Ishikawa (cell line): ENCODE measurements around the gene PTPN5.

Experiments
- CEBPB ChIP-seq: IDR thresholded peaks from 2 replicates; pipeline ENCODE4 v1.6.1; 2012
- CREB1 ChIP-seq: IDR thresholded peaks from 2 replicates; pipeline ENCODE4 v1.6.1; 2012; ENCODE audit warnings: low read depth
- EGR1 ChIP-seq: IDR thresholded peaks from 2 replicates; pipeline ENCODE4 v1.6.1; 2012
- EP300 ChIP-seq: IDR thresholded peaks from 2 replicates; pipeline ENCODE4 v1.6.1; 2012; ENCODE audit warnings: borderline replicate concordance
- FOXM1 ChIP-seq: IDR thresholded peaks from 2 replicates; pipeline ENCODE4 v1.6.1; 2012; ENCODE audit warnings: low read depth, borderline replicate concordance
- MAX ChIP-seq: IDR thresholded peaks from 2 replicates; pipeline ENCODE4 v1.6.1; 2012
- NFIC ChIP-seq: IDR thresholded peaks from 2 replicates; pipeline ENCODE4 v1.6.1; 2012
- RAD21 ChIP-seq: IDR thresholded peaks from 2 replicates; pipeline ENCODE4 v1.6.1; 2012; ENCODE audit warnings: low read depth
- REST ChIP-seq: IDR thresholded peaks from 2 replicates; pipeline ENCODE4 v1.6.1; 2012; ENCODE audit warnings: low read depth, mild to moderate bottlenecking
- TAF1 ChIP-seq: IDR thresholded peaks from 2 replicates; pipeline ENCODE4 v1.6.1; 2012; ENCODE audit warnings: low read depth, mild to moderate bottlenecking
- TCF12 ChIP-seq: IDR thresholded peaks from 2 replicates; pipeline ENCODE4 v1.6.1; 2012; ENCODE audit warnings: low read depth
- TEAD4 ChIP-seq: IDR thresholded peaks from 2 replicates; pipeline ENCODE4 v1.6.1; 2012
- USF1 ChIP-seq: IDR thresholded peaks from 2 replicates; pipeline ENCODE4 v1.6.1; 2012
- YY1 ChIP-seq: IDR thresholded peaks from 2 replicates; pipeline ENCODE4 v1.6.1; 2012; ENCODE audit warnings: low read depth
- ZBTB7A ChIP-seq: IDR thresholded peaks from 2 replicates; pipeline ENCODE4 v1.6.1; 2012; ENCODE audit warnings: low read depth

The PTPN5 gene

GRCh38 chr11:18752502-18752901 lies 39.1 kb downstream of the PTPN5 start:
- TF ChIP-seq FOXM1 (no peak), RAD21 (no peak), EP300 (no peak)

GRCh38 chr11:18750944-18751343 lies 40.7 kb downstream of the PTPN5 start:
- no peak for TF ChIP-seq TCF12
- TF ChIP-seq YY1 = no peak
- no peak for TF ChIP-seq FOXM1
- TF ChIP-seq TEAD4 = no peak
- TF ChIP-seq REST = no peak
- no peak for TF ChIP-seq TAF1
- TF ChIP-seq CEBPB = no peak
- no peak for TF ChIP-seq MAX
- TF ChIP-seq USF1 = no peak
- no peak for TF ChIP-seq CREB1
- no peak for TF ChIP-seq EP300
- no peak for TF ChIP-seq NFIC
- no peak for TF ChIP-seq EGR1
- TF ChIP-seq RAD21 = no peak

GRCh38 chr11:18749681-18750319 lies 41.8 kb downstream of the PTPN5 start:
- TF ChIP-seq YY1 = no peak
- TF ChIP-seq CREB1 = no peak
- no peak for TF ChIP-seq REST
- TF ChIP-seq MAX = no peak
- no peak for TF ChIP-seq NFIC
- no peak for TF ChIP-seq EGR1
- TF ChIP-seq FOXM1 = no peak
- no peak for TF ChIP-seq TCF12
- TF ChIP-seq USF1 = no peak
- no peak for TF ChIP-seq CEBPB
- no peak for TF ChIP-seq EP300
- no peak for TF ChIP-seq ZBTB7A
- no peak for TF ChIP-seq RAD21
- TF ChIP-seq TEAD4 = no peak
- TF ChIP-seq TAF1 = no peak

- TF ChIP-seq CREB1 (no peak), MAX (no peak)
These were observed 42.7 kb downstream of the PTPN5 start for GRCh38 chr11:18748766-18749365.

GRCh38 chr11:18745251-18745650 lies 46.3 kb downstream of the PTPN5 start:
- no peak for TF ChIP-seq REST
- no peak for TF ChIP-seq TAF1
- no peak for TF ChIP-seq TCF12
- no peak for TF ChIP-seq NFIC
- TF ChIP-seq CREB1 = no peak
- no peak for TF ChIP-seq TEAD4
- no peak for TF ChIP-seq CEBPB
- TF ChIP-seq YY1 = no peak
- no peak for TF ChIP-seq EGR1
- no peak for TF ChIP-seq ZBTB7A
- no peak for TF ChIP-seq MAX
- no peak for TF ChIP-seq EP300
- TF ChIP-seq USF1 = no peak
- no peak for TF ChIP-seq RAD21
- no peak for TF ChIP-seq FOXM1
